HG02973 (cell line): Measurements from ENCODE around the gene ZNF766.
A peak's percentile ranks its signal among the peaks of the same experiment; 100 is the strongest.
"Not testable (repeated sequence)": the region's sequence is repeated elsewhere in the genome, so short reads cannot be mapped to it uniquely, and the experiment has no call there.

Source experiments
- ATAC-seq: cut with Tn5 transposase; IDR thresholded peaks from one replicate; pipeline ENCODE4 v1.9.1; 2021; ENCODE audit warnings: moderate library complexity; ENCODE audit not compliant: unreplicated experiment

ZNF766 gene

GRCh38 chr19:52269338-52270261 lies at the start of gene ZNF766:
TSS of gene ZNF766 (plus strand) at chr19:52269587. CDS start at chr19:52269614, 27 bp downstream.
- peak; percentile 92 for ATAC-seq

- ATAC-seq = no peak
These were observed 49.8 kb upstream of the ZNF766 start for GRCh38 chr19:52219611-52220010.

- ATAC-seq = no peak
These were observed 48.4 kb upstream of the ZNF766 start for GRCh38 chr19:52221031-52221430.

DNA sequence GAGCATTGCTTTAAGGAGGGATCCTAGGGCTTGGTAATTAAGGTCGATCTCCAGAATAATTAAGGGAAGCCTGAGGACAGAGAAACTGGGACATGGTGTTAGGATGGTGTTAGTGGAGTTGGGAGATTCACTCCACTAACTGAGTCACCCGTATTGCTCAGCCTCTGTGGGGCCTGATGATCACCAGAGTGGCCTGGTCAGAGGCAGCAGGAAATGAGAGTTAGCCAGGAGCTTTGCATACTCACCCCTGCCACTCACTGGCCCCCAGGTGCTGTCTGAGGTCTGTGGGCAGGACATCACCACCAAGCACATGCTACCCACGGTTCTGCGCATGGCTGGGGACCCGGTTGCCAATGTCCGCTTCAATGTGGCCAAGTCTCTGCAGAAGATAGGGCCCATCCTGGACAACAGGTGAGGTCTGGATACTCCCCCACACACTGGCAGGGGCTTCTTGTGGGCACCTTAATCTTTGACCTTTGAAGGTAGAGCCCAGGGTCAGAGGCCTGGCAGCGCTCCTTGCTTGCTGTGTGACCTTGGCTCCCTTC lies 47.5 kb upstream of the ZNF766 start:
- no peak for ATAC-seq

DNA sequence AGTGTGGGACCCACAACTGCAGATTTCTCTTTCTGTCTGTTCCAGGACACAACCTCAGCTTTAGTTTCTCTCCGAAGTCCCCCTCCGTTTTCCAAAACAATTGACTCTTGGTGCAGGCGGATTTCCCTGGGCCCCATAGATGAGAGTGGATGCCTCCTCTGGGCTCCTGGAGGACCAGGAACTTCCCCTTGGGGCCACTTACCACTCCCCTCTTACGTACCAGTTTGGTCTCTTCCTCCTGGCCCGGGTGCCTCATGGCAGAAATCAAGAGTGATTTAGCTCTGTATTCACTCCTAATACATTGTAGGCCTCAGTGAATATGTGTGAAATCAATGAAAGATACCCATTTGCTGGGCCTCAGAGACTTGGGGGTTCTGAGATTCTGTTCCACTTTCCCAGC lies 45.2 kb upstream of the ZNF766 start:
- ATAC-seq = no peak

GRCh38 chr19:52226652-52227051 lies 42.7 kb upstream of the ZNF766 start:
- no peak for ATAC-seq

DNA sequence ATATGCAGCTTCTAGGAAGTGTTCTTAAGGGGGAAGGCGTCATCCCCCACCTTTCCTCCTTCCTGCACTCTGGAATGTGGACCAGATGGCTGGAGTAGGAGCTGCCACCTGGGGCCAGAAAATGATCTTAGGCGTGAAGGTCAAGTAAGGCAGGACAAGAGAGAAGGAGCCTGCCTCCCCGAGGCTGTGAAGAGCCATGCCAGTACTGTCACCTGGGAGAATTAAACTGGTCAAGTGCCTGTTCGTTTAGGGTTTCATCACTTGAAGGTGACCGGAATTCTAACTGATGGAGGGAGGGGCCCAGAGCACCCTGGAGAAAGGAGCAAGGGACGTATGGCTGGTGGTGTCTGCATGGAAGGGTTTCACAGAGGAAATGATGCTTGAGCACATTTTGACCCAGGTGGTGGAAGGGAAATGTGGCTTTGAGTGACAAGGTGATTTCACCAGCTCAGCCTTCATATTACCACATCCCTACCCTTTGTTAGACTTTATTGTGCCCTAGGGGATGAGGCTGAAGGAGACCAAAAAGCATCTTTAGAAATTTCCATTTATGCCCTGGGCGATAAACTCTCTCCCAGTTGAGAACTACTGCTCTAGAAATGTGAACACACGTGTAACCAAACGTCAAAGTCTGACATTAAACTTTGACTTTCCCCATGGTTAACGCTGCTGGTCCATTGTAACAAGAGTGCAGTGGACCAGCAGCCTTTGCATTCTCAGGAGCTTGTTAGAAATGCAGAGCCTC lies 42.0 kb upstream of the ZNF766 start:
- ATAC-seq = no peak

DNA sequence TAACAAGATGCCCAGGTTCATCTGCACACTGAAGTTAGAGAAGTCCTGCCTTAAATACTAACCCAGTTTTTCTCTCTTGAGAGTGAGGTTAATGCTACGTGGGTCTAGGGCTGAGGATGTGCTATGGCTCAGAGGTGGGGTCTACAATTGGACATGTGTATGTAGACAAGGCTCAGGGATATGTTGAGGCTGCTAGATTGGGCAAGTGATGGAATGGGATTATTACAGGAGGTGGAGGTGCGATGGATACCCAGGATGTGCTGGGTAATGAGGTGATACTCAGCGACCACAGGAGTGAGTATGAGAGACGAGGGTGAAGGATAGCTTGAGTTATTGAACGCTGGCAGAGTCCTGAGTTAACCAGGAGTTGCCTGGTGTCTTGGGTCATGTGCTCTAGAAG lies 41.4 kb upstream of the ZNF766 start:
- no peak for ATAC-seq

DNA sequence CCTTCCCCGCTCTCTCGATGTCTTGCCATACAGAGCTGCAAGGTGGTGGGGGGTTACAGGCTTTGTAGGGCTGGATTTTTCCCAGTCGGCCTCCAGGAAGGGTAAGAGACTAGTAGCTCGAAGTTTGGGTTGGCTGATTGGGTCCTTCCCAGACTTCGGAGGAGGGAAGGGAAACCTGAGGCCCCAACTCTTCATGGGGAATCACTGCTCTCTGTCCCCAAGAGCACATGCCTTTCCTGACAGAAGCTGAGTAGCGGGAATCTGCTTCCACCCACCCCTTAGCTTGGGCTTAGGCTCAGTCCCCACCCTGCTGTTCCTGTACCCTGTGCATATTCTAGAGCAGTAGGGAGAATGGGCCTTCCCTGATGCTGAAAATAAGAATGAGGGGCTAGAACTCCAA lies 39.9 kb upstream of the ZNF766 start:
- ATAC-seq = no peak

DNA sequence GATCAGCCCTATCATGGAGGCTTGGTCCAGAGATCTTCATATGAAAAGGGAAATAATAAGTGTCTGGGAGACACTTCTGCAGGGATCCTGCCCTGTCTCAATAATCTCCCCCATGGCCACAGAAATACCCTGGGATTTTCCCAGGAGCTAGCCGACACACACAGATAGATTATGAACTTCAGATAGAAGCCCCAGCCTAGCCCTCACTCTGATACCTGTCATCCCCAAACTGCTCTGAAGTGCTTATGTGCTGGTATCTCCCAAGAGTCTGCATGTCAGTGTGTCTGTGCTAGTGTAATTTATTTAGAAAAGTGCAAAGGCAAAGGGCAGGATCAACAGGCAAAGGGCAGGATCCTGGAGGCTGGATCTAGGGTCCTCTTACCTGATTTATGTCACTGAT lies 38.7 kb upstream of the ZNF766 start:
- no peak for ATAC-seq

DNA sequence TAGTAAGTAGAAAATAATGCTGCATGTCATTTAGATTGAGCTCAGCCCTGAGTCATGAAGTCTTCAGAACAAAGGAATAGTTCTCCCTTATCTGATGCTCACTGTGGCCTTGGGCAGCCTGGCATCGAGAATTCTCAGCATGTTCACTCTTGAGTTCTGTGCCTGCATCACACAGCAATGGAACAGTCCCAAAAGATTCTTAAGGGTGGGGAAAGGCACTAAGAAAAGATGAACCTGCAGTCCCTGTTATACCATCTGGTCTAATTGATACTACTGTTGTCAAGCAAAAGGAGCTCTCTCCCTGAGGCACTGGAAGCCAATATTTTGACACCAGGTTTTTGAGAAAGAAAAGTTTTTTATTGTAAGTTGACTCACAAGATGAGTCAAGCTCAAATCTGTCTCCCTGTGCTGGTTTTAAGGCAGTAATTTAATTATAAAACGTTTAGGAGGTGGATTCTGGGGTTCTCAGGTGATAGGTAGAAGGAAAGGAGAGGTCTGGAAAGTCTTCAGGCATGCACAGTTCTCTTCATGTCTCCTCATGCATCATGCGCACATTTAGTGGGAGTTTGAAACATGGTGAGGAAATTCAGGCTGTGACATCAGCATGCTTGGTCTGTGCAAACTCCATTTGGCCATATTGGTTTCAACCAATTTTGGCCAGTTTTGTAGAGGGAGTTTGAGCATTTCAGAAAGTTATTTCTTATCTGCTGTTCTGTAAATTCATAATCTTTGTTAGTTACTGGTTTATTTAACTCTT lies 38.1 kb upstream of the ZNF766 start:
- no peak for ATAC-seq

DNA sequence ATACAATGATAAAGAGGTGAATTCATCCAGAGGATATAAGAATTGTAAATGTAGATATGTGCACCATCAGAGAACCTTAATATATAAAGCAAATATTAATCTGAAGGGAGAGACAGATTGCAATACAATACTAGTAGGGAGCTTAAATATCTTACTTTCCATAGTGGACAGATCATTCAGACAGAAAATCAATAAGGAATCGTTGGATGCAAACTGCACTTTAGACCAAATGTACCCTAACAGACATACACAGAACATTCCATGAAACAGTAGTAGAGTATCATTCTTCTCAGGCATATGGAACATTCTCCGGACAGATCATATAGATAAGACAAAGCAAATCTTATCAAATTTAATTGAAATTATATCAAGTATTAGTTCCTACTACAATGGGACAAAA lies 35.0 kb upstream of the ZNF766 start:
- no peak for ATAC-seq

DNA sequence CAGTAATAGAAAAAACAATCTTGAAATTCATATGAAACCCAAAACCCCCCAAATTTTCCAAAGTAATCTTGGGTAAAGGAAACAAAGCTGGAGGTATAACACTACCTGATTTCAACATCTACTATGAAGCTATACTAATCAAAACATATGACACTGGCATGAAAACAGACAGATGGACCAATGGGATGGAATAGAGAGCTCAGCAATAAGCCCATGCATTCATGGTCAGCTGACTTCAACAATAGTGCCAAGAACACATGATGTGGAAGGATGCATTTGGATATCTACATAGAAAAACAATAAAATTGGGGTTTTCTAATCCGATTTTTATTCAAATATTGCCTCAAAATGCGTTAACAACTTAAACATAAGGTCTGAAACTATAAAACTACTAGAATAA lies 32.2 kb upstream of the ZNF766 start:
- ATAC-seq = no peak

DNA sequence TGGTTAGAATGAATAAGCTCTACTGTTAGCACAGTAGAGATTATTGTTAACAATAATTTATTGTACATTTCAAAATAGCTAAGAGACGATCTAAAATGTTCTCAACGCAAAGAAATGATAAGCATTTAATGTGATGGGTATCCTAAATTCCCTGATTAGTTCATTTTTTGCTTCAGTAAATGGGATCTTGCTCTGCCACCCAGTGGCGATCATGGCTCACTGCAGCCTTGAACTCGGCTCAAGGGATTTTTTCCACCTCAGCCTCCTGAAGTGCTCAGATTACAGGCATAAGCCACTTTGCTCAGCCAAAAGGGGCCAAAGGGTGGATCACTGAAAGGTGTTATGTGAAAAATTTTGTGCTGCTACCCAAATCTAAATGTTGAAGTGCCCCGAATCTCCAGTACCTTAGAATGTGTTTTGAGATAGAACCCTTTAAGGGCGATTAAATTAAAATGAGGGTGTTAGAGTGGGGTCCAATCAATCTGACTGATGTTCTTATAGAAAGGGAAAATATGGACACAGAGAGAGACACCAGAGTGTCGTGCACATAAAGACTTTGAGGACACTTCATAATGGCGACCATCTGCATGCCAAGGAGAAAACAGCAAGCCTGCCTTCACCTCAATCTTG lies 31.5 kb upstream of the ZNF766 start:
- no peak for ATAC-seq

DNA sequence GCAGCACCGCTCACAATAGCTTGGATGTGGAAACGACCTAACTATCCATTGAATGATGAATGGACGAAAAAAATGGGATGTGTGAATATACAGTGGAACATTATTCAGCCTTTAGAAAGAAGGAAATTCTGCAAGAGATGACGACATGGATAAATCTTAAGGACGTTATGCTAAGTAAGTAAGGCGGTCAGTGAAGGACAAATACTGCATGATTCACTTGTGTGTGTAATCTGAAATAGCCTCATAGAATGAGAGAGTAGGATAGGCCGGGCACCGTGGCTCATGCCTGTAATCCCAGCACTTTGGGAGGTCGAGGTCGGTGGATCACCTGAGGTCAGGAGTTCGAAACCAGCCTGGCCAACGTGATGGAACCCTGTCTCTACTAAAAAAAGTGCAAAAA lies 25.4 kb upstream of the ZNF766 start:
- ATAC-seq = no peak

- no peak for ATAC-seq
These were observed 21.1 kb upstream of the ZNF766 start for GRCh38 chr19:52248241-52248640.

DNA sequence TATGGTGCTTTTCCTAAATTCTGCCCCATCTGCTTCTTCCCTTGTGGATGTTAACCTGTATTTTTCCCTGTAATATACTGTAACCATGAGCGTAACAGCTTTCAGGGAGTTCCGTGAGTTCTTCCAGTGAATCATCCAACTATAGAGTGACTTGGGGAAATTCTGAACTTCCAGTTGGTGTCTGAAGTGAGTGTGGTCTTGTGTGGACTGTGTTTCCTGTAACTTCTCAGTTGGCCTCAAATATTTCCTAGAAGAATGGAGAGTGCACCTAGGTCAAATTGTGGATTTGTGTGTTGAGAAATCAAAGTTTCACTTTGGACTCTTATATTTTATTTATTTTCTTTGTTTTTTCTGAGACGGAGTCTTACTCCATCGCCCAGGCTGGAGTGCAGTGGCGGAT lies 11.0 kb upstream of the ZNF766 start:
- ATAC-seq = no peak

DNA sequence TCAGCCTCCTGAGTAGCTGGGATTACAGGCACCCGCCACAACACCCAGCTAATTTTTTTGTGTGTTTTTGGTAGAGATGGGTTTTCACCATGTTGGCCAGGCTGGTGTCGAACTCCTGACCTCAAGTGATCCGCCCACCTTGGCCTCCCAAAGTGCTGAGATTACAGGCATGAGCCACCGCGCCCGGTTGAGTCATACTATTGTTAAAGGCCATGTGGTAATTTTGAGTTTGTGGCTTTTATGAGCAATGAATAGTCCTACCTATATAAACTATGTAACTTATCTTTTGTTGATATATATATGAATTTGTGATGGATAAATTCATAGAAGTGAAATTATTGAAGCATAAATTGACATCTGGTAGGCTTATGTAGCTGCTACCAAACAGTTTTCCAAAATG lies 3.8 kb upstream of the ZNF766 start:
- not testable (repeated sequence) for ATAC-seq

- ATAC-seq = no peak
These were observed 989 bp downstream of the ZNF766 start for GRCh38 chr19:52270266-52270885.

GRCh38 chr19:52273301-52273700 lies 3.9 kb downstream of the ZNF766 start:
- ATAC-seq = no peak
